HG02571 (cell line): ENCODE measurements around the gene OR13A1.
A peak's percentile ranks its signal among the peaks of the same experiment; 100 is the strongest.
"Not testable (repeated sequence)": the region's sequence is repeated elsewhere in the genome, so short reads cannot be mapped to it uniquely, and the experiment has no call there.

Experiments used
- ATAC-seq: cut with Tn5 transposase; IDR thresholded peaks from one replicate; pipeline ENCODE4 v1.9.1; 2021; ENCODE audit warnings: mild to moderate bottlenecking, moderate library complexity; ENCODE audit not compliant: unreplicated experiment

Gene OR13A1

GRCh38 chr10:45315508-45315907 is at the start of gene OR13A1:
OR13A1 (minus strand) TSS chr10:45315608; CDS start chr10:45304422, 11,186 bp downstream.
- no peak for ATAC-seq

DNA sequence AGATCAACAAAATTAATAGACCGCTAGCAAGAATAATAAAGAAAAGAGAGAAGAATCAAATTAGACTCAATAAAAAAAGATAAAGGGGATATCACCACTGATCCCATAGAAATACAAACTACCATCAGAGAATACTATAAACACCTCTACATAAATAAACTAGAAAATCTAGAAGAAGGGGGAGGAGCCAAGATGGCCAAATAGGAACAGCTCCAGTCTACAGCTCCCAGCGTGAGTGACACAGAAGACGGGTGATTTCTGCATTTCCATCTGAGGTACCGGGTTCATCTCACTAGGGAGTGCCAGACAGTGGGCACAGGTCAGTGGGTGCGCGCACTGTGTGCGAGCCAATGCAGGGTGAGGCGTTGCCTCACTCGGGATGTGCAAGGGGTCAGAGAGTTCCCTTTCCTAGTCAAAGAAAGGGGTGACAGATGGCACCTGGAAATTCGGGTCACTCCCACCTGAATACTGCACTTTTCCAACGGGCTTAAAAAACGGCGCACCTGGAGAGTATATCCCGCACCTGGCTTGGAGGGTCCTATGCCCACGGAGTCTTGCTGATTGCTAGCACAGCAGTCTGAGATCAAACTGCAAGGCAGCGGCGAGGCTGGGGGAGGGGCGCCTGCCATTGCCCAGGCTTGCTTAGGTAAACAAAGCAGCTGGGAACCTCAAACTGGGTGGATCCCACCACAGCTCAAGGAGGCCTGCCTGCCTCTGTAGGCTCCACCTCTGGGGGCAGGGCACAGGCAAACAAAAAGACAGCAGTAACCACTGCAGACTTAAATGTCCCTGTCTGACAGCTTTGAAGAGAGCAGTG is 46.8 kb upstream of the OR13A1 start:
- not testable (repeated sequence) for ATAC-seq

DNA sequence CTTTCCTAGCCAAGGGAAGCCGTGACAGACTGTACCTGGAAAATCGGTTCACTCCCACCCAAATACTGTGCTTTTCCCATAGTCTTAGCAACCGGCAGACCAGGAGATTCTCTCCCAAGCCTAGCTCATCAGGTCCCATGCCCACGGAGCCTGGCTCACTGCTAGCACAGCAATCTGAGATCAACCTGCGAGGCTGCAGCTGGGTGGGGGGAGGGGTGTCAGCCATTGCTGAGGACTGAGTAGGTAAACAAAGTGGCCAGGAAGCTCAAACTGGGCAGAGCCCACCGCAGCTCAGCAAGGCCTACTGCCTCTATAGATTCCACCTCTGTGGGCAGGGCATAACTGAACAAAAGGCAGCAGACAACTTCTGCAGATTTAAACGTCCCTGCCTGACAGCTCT is 43.6 kb upstream of the OR13A1 start:
- not testable (repeated sequence) for ATAC-seq

DNA sequence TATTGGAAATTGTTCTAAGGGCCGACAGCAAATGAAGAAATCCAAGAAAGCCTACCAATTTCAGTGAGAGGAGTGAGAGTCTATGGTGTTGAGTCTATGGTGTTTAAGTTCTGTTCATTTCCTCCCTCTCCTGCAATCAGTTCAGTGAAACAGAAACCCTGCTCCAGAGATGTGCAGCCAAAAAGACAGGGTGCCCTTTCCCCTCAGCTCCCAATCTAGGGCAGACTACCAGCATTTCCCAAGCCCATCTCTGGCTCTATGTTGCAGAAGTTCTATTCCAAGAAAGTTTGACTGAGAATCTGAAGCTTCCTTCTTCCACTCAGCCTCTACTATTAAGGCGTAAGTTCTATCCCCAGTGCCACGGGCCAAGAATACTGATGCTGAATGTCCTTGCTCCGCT is 40.1 kb upstream of the OR13A1 start:
- ATAC-seq = no peak

DNA sequence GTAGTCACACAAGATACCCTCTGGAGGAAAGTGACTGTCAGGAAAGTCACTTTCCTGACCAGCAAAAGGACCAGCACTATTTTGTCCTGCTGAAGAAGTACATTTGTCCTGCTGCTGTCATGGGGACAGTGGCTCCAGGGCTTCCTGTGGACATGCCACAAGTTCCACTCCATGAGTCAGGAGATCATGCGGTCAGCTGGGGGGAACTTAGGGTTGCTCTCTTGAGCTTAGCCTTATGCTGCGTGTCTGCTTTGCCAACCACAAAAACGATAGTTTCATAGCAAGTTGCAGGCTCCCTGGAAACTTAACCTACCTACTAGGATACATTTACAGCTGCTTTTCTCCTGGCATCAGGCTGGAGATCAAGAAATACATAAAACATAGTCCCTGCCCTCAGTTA is 38.9 kb upstream of the OR13A1 start:
- no peak for ATAC-seq

DNA sequence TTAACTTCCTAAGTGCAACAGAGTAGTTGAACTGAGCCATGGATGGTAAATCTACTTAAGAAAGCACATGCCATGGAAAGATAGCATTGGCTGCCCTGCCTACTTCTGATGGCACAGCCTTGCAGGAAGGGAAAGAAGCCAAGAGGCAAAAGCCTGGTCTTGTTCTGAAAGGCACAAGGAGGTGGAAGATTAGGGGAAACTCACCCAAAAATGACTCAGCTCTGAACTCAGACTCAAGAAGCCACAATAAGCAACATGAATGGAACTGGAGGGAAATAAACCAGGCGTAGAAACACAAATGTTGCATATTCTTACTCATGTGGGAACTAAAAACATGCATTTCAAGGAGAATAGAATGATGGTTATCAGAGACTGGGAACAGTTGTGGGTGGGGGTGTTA is 37.8 kb upstream of the OR13A1 start:
- peak; percentile 42 for ATAC-seq

DNA sequence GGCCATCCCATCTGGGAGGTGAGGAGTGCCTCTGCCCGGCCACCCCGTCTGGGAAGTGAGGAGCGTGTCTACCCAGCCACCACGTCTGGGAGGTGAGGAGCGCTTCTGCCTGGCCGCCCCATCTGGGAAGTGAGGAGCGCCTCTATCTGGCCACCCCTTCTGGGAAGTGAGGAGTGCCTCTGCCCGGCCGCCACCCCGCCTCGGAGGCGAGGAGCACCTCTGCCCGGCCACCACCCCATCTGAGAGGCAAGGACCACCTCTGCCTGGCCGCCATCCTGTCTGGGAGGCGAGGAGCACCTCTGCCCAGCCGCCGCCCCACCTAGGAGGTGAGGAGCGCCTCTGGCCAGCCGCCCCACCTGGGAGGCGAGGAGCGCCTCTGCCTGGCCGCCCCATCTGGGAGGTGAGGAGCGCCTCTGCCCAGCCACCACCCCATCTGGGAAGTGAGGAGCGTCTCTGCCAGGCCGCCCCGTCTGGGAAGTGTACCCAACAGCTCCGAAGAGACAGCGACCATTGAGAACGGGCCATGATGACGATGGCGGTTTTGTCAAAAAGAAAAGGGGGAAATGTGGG is 32.9 kb upstream of the OR13A1 start:
- not testable (repeated sequence) for ATAC-seq

- not testable (repeated sequence) for ATAC-seq
Observed at GRCh38 chr10:45347464-45347863, 32.1 kb upstream of the OR13A1 start.

DNA sequence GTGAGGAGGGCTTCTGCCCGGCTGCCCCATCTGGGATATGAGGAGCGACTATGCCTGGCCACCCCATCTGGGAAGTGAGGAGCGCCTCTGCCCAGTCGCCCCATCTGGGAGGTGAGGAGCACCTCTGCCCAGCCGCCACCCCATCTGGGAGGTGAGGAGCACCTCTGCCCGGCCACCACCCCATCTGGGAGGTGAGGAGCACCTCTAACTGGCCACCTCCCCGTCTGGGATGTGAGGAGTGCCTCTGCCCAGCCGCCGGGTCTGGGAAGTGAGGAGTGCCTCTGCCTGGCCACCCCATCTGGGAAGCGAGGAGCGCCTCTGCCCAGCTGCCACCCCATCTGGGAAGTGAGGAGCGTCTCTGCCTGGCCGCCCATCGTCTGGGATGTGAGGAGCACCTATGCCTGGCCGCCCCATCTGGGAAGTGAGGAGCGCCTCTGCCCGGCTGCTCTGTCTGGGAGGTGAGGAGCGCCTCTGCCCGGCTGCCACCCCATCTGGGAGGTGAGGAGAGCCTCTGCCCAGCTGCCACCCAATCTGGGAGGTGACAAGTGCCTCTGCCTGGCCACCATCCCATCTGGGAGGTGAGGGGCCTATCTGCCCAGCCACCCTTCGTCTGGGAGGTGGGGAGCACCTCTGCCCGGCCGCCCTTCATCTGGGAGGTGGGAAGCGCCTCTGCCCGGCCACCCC is 31.4 kb upstream of the OR13A1 start:
- ATAC-seq = not testable (repeated sequence)

- ATAC-seq = not testable (repeated sequence)
Observed at GRCh38 chr10:45340420-45340819, 25.0 kb upstream of the OR13A1 start.

GRCh38 chr10:45339894-45340293 is 24.5 kb upstream of the OR13A1 start:
- no peak for ATAC-seq

- not testable (repeated sequence) for ATAC-seq
Observed at GRCh38 chr10:45331824-45332223, 16.4 kb upstream of the OR13A1 start.

- ATAC-seq = not testable (repeated sequence)
Observed at GRCh38 chr10:45326864-45327263, 11.5 kb upstream of the OR13A1 start.

GRCh38 chr10:45325116-45325515 is 9.7 kb upstream of the OR13A1 start:
- no peak for ATAC-seq

GRCh38 chr10:45319702-45320101 is 4.3 kb upstream of the OR13A1 start:
- no peak for ATAC-seq

DNA sequence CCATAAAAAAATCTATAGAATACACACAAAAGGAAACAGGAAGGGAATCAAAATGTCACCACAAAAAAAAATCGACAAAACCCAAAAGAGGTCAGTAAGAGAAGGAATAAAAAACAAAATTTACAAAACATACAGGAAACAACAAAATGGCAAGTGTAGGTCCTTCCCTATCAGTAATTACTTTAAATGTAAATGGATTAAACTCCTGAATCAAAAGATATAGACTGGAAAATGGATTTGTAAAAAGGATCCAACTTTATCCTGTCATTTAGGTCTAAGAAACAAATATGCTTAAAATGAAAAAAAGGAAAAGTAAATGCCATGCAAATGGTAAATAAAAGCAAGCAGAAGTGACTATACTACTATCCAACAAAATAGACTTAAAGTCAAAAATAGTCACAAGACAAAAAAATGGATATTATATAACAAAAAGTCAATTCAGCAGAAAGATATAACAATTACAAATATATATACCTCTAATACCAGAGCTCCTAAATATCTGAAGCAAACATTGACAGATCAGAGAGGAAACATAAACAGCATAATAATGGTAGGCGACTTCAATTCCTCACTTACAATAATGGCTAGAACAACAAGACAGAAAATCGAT is 2.0 kb downstream of the OR13A1 start:
- no peak for ATAC-seq

GRCh38 chr10:45308707-45309106 is 6.7 kb downstream of the OR13A1 start:
- no peak for ATAC-seq

GRCh38 chr10:45302573-45302972 is 12.8 kb downstream of the OR13A1 start:
- ATAC-seq = no peak

DNA sequence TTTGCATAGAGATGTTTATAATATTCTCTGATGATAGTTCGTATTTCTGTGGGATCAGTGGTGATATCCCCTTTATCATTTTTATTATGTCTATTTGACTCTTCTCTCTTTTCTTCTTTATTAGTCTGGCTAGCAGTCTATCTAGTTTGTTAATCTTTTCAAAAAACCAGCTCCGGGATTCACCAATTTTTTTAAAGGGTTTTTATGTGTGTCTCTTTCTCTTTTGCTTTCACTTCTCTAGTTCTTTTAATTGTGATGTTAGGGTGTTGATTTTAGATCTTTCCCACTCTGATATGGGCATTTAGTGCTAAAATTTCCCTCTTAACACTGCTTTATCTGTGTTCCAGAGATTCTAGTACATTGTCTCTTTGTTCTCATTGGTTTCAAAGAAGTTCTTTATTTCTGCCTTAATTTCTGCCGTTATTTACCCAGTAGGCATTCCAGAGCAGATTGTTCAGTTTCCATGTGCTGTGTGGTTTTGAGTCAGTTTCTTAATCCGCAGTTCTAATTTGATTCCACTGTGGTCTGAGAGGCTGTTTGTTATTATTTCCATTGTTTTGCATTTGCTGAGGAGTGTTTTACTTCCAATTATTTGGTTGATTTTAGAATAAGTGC is 17.0 kb downstream of the OR13A1 start:
- ATAC-seq = not testable (repeated sequence)

DNA sequence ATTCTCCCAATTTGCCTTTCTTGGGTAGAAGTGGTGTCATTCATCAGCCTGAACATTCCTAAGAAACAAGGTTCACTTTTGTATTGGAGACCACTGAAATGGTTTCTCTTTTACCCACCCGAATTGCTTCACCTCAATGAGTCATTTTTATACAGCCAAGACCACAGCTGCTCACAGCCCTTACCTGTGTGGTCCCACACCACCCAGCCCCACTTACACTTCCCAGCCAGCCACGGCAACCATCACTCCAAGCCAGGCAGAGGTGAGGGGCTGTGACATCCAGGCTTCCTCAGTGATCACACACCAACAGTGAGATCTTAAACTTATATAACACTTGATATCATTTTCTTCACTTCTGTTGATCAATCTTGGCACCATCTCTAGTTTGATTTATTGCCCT is 20.7 kb downstream of the OR13A1 start:
- ATAC-seq = no peak

DNA sequence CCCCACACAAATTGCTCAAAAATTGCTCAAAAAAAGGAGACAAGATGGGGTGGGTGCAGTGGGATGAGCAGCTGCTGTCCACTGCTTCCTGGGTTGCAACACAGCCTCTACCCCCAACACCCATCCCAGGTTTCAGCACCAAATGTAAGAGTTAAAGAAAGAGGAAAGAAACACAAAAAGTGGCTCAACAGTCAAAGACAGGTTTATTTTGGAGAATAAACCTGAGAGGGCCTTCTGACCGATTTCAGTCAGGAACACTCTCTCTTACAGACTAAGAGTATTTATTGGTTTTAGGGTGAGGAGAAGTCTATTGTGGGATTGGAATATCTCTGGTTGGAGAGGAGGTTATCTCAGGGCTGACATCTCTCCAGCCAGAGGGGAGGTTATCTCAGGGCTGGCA is 28.4 kb downstream of the OR13A1 start:
- no peak for ATAC-seq
